Ishikawa (cell line): ENCODE data around the gene MAG.

Source experiments
- CEBPB ChIP-seq: IDR thresholded peaks from 2 replicates; pipeline ENCODE4 v1.6.1; 2012
- EP300 ChIP-seq: IDR thresholded peaks from 2 replicates; pipeline ENCODE4 v1.6.1; 2012; ENCODE audit warnings: borderline replicate concordance
- FOXM1 ChIP-seq: IDR thresholded peaks from 2 replicates; pipeline ENCODE4 v1.6.1; 2012; ENCODE audit warnings: low read depth, borderline replicate concordance
- NFIC ChIP-seq: IDR thresholded peaks from 2 replicates; pipeline ENCODE4 v1.6.1; 2012
- TAF1 ChIP-seq: IDR thresholded peaks from 2 replicates; pipeline ENCODE4 v1.6.1; 2012; ENCODE audit warnings: low read depth, mild to moderate bottlenecking
- TCF12 ChIP-seq: IDR thresholded peaks from 2 replicates; pipeline ENCODE4 v1.6.1; 2012; ENCODE audit warnings: low read depth
- TEAD4 ChIP-seq: IDR thresholded peaks from 2 replicates; pipeline ENCODE4 v1.6.1; 2012
- ZBTB7A ChIP-seq: IDR thresholded peaks from 2 replicates; pipeline ENCODE4 v1.6.1; 2012; ENCODE audit warnings: low read depth
- TF ChIP-seq, protein P1 (sequence below): IDR thresholded peaks from 2 replicates; pipeline ENCODE4 v1.6.1; 2012
- TF ChIP-seq, protein P2 (sequence below): IDR thresholded peaks from 2 replicates; pipeline ENCODE4 v1.6.1; 2012; ENCODE audit warnings: low read depth, mild to moderate bottlenecking

DNA sequence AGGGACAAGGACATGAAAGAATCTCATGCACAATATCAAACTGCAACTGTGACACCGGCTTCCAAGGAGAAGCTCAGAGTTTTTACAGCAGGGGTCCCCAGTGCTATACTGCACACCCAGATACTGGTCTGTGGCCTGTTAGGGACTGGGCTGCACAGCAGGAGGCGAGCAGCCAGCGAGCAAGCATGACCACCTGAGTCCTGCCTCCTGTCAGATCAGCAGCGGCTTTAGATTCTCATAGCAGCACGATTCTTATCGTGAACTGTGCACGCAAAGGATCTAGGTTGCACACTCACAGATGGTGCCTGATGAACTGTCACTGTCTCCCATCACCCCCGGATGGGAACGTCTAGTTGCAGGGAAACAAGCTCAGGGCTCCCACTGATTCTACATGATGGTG lies 23.9 kb downstream of the MAG start:
- TF ChIP-seq ZBTB7A (no peak), TCF12 (no peak), TAF1 (no peak), EP300 (no peak), NFIC (no peak), FOXM1 (no peak), TEAD4 (no peak), CEBPB (no peak)
- TF ChIP-seq, protein P1, sequence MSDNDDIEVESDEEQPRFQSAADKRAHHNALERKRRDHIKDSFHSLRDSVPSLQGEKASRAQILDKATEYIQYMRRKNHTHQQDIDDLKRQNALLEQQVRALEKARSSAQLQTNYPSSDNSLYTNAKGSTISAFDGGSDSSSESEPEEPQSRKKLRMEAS: no peak
- TF ChIP-seq, protein P2, sequence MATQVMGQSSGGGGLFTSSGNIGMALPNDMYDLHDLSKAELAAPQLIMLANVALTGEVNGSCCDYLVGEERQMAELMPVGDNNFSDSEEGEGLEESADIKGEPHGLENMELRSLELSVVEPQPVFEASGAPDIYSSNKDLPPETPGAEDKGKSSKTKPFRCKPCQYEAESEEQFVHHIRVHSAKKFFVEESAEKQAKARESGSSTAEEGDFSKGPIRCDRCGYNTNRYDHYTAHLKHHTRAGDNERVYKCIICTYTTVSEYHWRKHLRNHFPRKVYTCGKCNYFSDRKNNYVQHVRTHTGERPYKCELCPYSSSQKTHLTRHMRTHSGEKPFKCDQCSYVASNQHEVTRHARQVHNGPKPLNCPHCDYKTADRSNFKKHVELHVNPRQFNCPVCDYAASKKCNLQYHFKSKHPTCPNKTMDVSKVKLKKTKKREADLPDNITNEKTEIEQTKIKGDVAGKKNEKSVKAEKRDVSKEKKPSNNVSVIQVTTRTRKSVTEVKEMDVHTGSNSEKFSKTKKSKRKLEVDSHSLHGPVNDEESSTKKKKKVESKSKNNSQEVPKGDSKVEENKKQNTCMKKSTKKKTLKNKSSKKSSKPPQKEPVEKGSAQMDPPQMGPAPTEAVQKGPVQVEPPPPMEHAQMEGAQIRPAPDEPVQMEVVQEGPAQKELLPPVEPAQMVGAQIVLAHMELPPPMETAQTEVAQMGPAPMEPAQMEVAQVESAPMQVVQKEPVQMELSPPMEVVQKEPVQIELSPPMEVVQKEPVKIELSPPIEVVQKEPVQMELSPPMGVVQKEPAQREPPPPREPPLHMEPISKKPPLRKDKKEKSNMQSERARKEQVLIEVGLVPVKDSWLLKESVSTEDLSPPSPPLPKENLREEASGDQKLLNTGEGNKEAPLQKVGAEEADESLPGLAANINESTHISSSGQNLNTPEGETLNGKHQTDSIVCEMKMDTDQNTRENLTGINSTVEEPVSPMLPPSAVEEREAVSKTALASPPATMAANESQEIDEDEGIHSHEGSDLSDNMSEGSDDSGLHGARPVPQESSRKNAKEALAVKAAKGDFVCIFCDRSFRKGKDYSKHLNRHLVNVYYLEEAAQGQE: no peak
